Stimulated activated naive B cell treated with anti-CD40 and anti-IgM and Interleukin-4, amounts not matched to agents 10 μg/mL and 1 μg/mL and 100 μg/mL, for 72 hours (primary cell): Measurements from ENCODE around the gene CDKL4.
"Not testable (repeated sequence)": the region's sequence is repeated elsewhere in the genome, so short reads cannot be mapped to it uniquely, and the experiment has no call there.

ENCODE experiments used
- ATAC-seq, 2 donors: fragments of 150-1000 bp; cut with Tn5 transposase; replicated peaks; 2 replicates each; pipeline ENCODE4 v1.10.0; 2021; ENCODE audit warnings: moderate library complexity in 1 of 2
- DNase-seq: peaks from one replicate; pipeline ENCODE4 v3.0.0; 2021
- H3K27ac Mint-ChIP-seq: one replicate; pipeline ENCODE4 v1.8.0; 2022; ENCODE audit warnings: mild to moderate bottlenecking, mixed read lengths
- H3K27me3 Mint-ChIP-seq, 2 donors: one replicate each; pipeline ENCODE4 v1.8.0; 2022; ENCODE audit warnings: mixed read lengths in 2 of 2
- H3K36me3 Mint-ChIP-seq, 2 donors: one replicate each; pipeline ENCODE4 v1.8.0; 2022; ENCODE audit warnings: mixed read lengths in 2 of 2, mild to moderate bottlenecking in 1 of 2
- H3K4me1 Mint-ChIP-seq, 2 donors: one replicate each; pipeline ENCODE4 v1.8.0; 2022; ENCODE audit warnings: mixed read lengths in 2 of 2, mild to moderate bottlenecking in 1 of 2
- H3K4me3 Mint-ChIP-seq, 2 donors: one replicate each; pipeline ENCODE4 v1.8.0; 2022; ENCODE audit warnings: mild to moderate bottlenecking in 2 of 2, mixed read lengths in 2 of 2, moderate library complexity in 1 of 2
- H3K9me3 Mint-ChIP-seq, 2 donors: one replicate each; pipeline ENCODE4 v1.8.0; 2022; ENCODE audit warnings: mixed read lengths in 2 of 2, mild to moderate bottlenecking in 1 of 2

The CDKL4 gene

DNA sequence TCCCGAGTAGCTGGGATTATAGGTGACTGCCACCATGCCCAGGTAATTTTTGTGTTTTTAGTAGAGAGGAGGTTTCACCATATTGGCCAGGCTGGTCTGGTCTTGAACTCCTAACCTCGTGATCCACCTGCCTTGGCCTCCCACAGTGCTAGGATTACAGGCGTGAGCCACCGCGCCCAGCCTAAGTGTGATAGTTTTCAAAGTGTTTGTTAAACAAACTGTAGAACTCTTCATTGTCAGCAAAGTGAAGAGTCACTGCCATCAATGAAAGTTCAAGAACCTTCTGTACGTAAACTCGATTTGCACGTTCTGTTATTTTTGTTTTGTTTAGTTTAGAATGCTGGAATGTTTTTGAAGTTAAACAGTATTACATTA is 104.9 kb downstream of the CDKL4 start:
- Mint-ChIP-seq H3K4me1 (peaks cover 19 to 44% of the 10 kb centered on the region in 2 donors), H3K4me3 (no peak overlapping the region), H3K9me3 (peaks cover 0 to 2% of the 10 kb centered on the region in 2 donors), H3K27ac (no peak overlapping the region), H3K27me3 (no peaks in the 10 kb centered on the region), H3K36me3 (no peaks in the 10 kb centered on the region)
- DNase-seq (no peak), ATAC-seq (no peak)

GRCh38 chr2:39138187-39138836 is 105.5 kb downstream of the CDKL4 start:
- H3K27me3 Mint-ChIP-seq, result not testable (repeated sequence)

GRCh38 chr2:39136799-39137198 is 107.0 kb downstream of the CDKL4 start:
- Mint-ChIP-seq H3K9me3 (no peaks in the 10 kb centered on the region), H3K4me3 (no peak overlapping the region), H3K27ac (no peak overlapping the region), H3K27me3 (no peaks in the 10 kb centered on the region), H3K4me1 (peaks cover 15 to 34% of the 10 kb centered on the region in 2 donors), H3K36me3 (no peaks in the 10 kb centered on the region)
- ATAC-seq, result no peak
- no peak for DNase-seq

More at GRCh38 chr2:39138187-39138836, 105.5 kb downstream of the CDKL4 start:
- not testable (repeated sequence) for H3K27ac Mint-ChIP-seq, H3K4me3 Mint-ChIP-seq, H3K9me3 Mint-ChIP-seq, DNase-seq, H3K36me3 Mint-ChIP-seq, ATAC-seq
- peaks cover 20 to 45% of the 10 kb centered on the region in 2 donors for H3K4me1 Mint-ChIP-seq

DNA sequence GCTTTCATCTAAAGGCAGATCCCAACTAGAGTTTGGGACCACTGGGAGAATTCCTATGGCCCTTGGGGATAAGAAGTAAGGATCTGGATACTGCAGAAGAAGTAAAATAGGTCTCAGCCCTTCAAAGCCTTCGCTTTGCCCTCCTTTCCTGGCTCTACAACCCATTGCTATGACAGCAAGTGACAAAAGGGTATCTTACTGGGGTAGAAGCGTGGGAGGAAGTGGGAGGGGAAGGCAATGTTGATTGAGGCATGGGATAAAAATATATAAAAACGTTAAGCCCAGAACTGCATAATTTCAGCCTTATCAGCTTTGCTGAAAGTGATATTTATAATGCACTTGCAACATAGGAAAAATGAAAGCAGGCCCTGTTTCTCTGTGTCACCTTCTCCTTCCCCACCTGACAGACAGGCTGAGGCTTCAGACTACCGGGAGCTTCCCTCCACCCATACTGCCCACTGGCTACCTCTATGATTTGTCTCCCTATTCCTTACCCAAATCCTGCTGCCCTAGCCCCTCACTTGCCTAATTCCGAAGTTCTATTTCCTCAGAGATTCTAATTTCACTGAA is 108.0 kb downstream of the CDKL4 start:
- H3K9me3 Mint-ChIP-seq, result no peaks in the 10 kb centered on the region

GRCh38 chr2:39133215-39133851 is 110.4 kb downstream of the CDKL4 start:
- ATAC-seq (no peak), DNase-seq (no peak)
- no peaks in the 10 kb centered on the region for H3K27me3 Mint-ChIP-seq
- no peak overlapping the region for H3K4me3 Mint-ChIP-seq
- H3K4me1 Mint-ChIP-seq, result peaks cover 18 to 34% of the 10 kb centered on the region in 2 donors
- no peaks in the 10 kb centered on the region for H3K9me3 Mint-ChIP-seq
- H3K27ac Mint-ChIP-seq, result no peak overlapping the region
- no peaks in the 10 kb centered on the region for H3K36me3 Mint-ChIP-seq

More for the DNA sequence above, 108.0 kb downstream of the CDKL4 start:
- Mint-ChIP-seq H3K4me1 (peaks cover 13 to 24% of the 10 kb centered on the region in 2 donors), H3K27me3 (no peaks in the 10 kb centered on the region), H3K36me3 (no peaks in the 10 kb centered on the region), H3K27ac (peak overlapping the region; percentile 3), H3K4me3 (no peak overlapping the region)
- ATAC-seq (no peak), DNase-seq (no peak)

DNA sequence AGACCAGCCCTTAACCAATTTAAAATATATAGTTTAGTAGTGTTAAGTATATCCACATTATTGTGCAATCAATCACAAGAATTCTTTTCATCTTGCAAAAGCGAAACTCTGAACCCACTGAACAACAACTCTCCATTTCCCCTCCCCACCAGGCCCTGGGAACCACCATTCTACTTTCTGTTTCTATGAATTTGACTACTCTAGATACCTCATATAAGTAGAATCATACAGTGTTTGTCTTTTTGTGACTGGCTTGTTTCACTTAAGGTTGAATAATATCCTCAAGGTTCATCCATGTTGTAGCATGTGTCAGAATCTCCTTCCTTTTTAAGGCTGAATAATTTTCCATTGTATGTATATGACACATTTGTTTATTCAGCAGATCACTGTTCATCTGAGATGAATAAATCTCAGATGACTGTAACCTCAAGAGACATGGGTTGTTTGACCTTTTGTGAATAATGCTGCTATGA is 114.8 kb downstream of the CDKL4 start:
- H3K27ac Mint-ChIP-seq, result peak overlapping the region; percentile 75
- no peaks in the 10 kb centered on the region for H3K36me3 Mint-ChIP-seq
- H3K4me1 Mint-ChIP-seq, result peaks cover 19 to 37% of the 10 kb centered on the region in 2 donors

DNA sequence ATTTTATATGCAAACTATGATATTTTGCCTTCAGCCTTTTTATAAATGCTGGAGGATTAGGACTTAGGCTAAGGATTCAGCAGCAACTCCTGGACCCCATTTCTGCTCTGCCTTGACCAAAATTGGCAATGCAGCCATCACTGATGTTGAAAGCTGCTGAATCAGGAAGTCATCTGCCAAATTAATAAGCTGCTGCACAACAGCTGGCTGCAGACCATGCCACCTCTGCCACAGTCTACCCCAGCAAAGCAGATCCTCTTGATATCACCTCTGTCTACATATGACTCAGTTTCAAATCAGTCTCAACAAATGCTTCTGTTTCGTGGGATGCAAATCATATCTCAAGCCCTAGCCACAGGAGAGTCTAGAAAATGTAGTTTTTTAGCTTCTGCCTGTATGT is 115.8 kb downstream of the CDKL4 start:
- Mint-ChIP-seq H3K27ac (peak overlapping the region; percentile 51), H3K4me3 (no peak overlapping the region), H3K27me3 (no peaks in the 10 kb centered on the region), H3K4me1 (peaks cover 18 to 37% of the 10 kb centered on the region in 2 donors), H3K36me3 (no peaks in the 10 kb centered on the region), H3K9me3 (no peaks in the 10 kb centered on the region)
- DNase-seq (no peak), ATAC-seq (peak; percentile 23 to 32)

More for the DNA sequence above, 114.8 kb downstream of the CDKL4 start:
- Mint-ChIP-seq H3K4me3 (peak overlapping the region; percentile 0 to 66), H3K9me3 (no peaks in the 10 kb centered on the region), H3K27me3 (no peaks in the 10 kb centered on the region)
- peak; percentile 23 for DNase-seq
- peak; percentile 42 to 46 for ATAC-seq
